ENCODE measurements around the gene TMCC1.

Gene TMCC1

GRCh38 chr3:129661766-129662165 lies 231.7 kb downstream of the TMCC1 start:
- TF ChIP-seq GATA2 (IDR thresholded peaks at IDR 0.05; ENCODE audit: low read depth, low read length), result no peak
- no peak for TF ChIP-seq GATA3 (IDR thresholded peaks at IDR 0.05; ENCODE audit: low read depth, low read length)

DNA sequence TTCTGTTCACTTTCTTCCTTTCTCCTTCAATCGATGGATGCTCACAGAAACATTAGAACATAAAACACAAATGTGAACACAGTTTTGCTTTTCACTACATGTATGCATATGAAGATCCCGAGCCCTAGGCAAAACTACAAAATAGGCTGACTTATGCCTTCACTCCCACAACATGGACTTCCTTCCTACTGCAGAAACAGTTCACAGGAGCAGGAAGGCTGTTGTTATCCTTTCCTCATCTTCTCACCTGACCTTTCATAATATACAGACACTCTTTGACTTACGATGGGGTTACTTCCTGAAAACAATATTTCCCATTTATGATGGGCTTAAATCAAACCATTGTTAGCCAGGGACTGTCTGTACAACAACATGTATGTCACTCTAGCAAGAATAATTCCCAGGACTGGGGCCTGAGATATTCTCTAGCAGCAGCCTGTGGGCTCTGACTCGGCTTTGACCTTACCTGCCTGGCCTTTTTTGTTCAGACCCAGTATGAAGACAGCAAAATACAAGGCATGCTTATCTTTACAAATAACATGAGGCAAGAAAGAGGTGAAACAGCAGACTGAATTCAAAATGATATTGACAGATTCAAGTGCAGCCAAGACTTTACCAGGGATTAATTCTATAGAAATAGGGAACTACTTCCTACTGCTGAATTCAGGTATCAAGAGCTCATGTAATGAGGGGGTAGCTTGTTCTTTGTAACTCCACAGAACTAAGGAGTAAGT lies 235.2 kb downstream of the TMCC1 start:
- TF ChIP-seq GATA3 (IDR thresholded peaks at IDR 0.05; ENCODE audit: low read depth, low read length) (no peak), GATA2 (IDR thresholded peaks at IDR 0.05; ENCODE audit: low read depth, low read length) (no peak)

DNA sequence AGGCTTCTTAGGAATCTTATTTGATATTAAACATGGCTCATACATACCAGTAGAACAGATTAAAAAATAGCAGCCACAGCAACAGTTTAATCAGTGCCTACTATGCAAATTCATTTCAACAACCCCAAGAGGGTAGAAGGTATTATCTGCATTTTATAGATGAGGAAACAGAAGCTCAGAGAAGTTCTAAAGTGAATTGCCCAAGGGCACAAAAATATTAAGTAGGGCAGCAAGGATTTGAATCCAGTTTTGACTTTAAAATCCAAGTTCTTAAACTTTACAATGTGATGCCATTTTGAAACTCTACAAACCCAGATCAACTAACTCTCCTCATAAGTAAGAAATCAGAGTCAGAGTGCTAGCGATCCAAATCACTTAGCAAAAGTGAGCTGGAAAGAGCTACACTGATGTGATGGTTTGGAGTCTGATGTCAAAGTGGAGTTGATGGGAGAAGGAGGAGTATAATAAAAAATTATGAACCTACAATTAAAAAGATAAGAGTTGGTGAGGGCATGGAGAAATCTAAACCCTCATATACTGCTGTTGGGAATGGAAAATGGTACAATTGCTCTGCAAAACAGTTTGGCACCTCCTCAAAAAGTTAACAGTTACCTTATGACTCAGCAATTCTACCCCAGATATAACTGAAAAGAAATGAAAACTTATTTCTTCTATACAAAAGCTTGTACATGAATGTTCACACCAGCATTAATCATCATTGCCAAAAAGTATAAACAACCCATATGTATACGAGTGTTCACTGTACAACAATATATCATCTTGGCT lies 236.1 kb downstream of the TMCC1 start:
- no peak for TF ChIP-seq GATA2 (IDR thresholded peaks at IDR 0.05; ENCODE audit: low read depth, low read length)
- TF ChIP-seq GATA3 (IDR thresholded peaks at IDR 0.05; ENCODE audit: low read depth, low read length), result no peak

GRCh38 chr3:129656659-129657247 lies 236.8 kb downstream of the TMCC1 start:
- no peak for TF ChIP-seq GATA3 (IDR thresholded peaks at IDR 0.05; ENCODE audit: low read depth, low read length)
- no peak for TF ChIP-seq GATA2 (IDR thresholded peaks at IDR 0.05; ENCODE audit: low read depth, low read length)

DNA sequence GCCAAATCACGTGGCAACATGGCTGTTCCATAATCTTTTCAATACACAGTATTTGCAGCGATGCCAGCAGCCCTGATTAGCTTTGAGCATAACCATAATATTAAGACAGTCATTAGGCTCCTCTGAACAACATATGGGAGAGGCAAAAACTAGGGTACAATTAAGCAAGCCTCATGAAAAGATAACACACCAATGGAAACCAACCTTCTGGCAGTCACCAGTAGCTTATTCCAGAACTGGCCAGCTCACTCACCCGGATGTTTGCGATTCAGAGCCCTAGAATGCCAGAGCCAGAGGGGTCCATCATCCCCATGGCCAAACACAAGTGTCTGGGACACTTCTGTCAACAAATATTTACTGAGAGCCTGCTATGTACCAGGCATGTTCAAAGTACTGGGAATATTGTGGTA lies 238.2 kb downstream of the TMCC1 start:
- no peak for TF ChIP-seq GATA2 (IDR thresholded peaks at IDR 0.05; ENCODE audit: low read depth, low read length)
- no peak for TF ChIP-seq GATA3 (IDR thresholded peaks at IDR 0.05; ENCODE audit: low read depth, low read length)

GRCh38 chr3:129654131-129654530 lies 239.4 kb downstream of the TMCC1 start:
- TF ChIP-seq GATA2 (IDR thresholded peaks at IDR 0.05; ENCODE audit: low read depth, low read length) (no peak), GATA3 (IDR thresholded peaks at IDR 0.05; ENCODE audit: low read depth, low read length) (no peak)

DNA sequence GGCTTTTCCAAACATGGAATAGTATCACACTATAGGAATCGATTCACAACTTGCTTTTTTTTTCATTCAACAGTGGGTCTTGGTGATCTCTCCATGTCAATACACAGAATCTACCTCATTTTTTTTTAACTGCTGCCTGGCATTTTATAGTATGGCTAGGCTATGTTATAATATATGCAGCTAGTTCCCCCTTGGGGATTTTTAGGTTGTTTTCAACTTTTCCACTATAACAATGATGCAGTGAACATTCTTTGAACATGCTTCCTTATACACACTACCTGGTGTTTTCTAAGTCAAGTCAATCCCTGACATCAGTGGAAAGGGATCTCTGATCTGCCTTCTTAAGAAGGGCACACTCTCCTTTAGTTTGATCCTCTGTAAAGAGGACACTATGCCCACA lies 240.5 kb downstream of the TMCC1 start:
- no peak for TF ChIP-seq GATA2 (IDR thresholded peaks at IDR 0.05; ENCODE audit: low read depth, low read length)
- TF ChIP-seq GATA3 (IDR thresholded peaks at IDR 0.05; ENCODE audit: low read depth, low read length), result no peak

GRCh38 chr3:129651435-129652202 lies 241.9 kb downstream of the TMCC1 start:
- TF ChIP-seq GATA3 (IDR thresholded peaks at IDR 0.05; ENCODE audit: low read depth, low read length) (no peak), GATA2 (IDR thresholded peaks at IDR 0.05; ENCODE audit: low read depth, low read length) (no peak)

GRCh38 chr3:129650256-129650872 lies 243.1 kb downstream of the TMCC1 start:
- TF ChIP-seq GATA2 (IDR thresholded peaks at IDR 0.05; ENCODE audit: low read depth, low read length) (no peak), GATA3 (IDR thresholded peaks at IDR 0.05; ENCODE audit: low read depth, low read length) (no peak)

- TF ChIP-seq GATA3 (IDR thresholded peaks at IDR 0.05; ENCODE audit: low read depth, low read length) (no peak), GATA2 (IDR thresholded peaks at IDR 0.05; ENCODE audit: low read depth, low read length) (no peak)
These were observed 245.1 kb downstream of the TMCC1 start for GRCh38 chr3:129648391-129648790.

DNA sequence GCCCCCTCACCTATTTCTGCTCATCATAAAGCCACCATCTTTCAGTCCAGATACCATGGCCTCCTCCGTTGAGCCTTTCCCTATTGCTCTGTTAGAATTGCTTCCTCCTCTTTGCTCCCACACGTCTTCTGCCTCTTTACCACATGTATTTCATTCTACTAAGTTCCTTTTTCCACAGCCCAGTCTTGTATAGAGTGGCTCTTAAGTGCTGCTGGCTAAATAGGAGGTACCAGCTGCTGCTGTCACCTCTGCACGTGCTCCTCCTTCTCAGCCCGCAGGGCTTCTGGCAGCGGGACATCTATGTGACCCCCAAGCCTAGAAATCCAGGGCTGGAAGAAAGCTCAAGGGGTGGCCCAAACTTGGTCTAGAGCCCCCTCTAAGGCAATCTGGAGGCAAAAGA lies 248.2 kb downstream of the TMCC1 start:
- TF ChIP-seq GATA3 (IDR thresholded peaks at IDR 0.05; ENCODE audit: low read depth, low read length), result no peak
- no peak for TF ChIP-seq GATA2 (IDR thresholded peaks at IDR 0.05; ENCODE audit: low read depth, low read length)

DNA sequence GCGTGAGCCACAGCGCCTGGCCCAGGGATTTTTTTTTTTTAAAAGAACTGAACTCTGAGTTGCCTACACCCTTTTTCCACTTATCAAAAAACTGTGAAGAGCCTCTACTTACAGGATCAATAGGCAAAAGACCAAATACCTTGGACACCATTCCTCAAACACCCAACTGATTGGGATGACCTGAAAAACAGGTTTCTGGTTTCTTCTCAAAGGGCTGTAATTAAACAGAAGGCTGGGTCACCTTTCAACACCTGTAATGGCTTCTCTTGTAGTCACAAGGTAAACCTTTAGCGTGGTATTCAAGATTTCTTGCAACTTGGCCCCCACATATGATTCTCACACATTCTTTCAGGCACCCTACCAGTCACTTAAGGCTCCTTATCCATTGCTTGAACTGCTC lies 248.7 kb downstream of the TMCC1 start:
- no peak for TF ChIP-seq GATA3 (IDR thresholded peaks at IDR 0.05; ENCODE audit: low read depth, low read length)
- no peak for TF ChIP-seq GATA2 (IDR thresholded peaks at IDR 0.05; ENCODE audit: low read depth, low read length)

- TF ChIP-seq GATA2 (IDR thresholded peaks at IDR 0.05; ENCODE audit: low read depth, low read length) (no peak), GATA3 (IDR thresholded peaks at IDR 0.05; ENCODE audit: low read depth, low read length) (no peak)
These were observed 255.0 kb downstream of the TMCC1 start for GRCh38 chr3:129638481-129638880.

All from SH-SY5Y (cell line).